ENCODE results near the gene GAB3.

The GAB3 gene, protein sequence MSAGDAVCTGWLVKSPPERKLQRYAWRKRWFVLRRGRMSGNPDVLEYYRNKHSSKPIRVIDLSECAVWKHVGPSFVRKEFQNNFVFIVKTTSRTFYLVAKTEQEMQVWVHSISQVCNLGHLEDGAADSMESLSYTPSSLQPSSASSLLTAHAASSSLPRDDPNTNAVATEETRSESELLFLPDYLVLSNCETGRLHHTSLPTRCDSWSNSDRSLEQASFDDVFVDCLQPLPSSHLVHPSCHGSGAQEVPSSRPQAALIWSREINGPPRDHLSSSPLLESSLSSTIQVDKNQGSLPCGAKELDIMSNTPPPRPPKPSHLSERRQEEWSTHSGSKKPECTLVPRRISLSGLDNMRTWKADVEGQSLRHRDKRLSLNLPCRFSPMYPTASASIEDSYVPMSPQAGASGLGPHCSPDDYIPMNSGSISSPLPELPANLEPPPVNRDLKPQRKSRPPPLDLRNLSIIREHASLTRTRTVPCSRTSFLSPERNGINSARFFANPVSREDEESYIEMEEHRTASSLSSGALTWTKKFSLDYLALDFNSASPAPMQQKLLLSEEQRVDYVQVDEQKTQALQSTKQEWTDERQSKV

DNA sequence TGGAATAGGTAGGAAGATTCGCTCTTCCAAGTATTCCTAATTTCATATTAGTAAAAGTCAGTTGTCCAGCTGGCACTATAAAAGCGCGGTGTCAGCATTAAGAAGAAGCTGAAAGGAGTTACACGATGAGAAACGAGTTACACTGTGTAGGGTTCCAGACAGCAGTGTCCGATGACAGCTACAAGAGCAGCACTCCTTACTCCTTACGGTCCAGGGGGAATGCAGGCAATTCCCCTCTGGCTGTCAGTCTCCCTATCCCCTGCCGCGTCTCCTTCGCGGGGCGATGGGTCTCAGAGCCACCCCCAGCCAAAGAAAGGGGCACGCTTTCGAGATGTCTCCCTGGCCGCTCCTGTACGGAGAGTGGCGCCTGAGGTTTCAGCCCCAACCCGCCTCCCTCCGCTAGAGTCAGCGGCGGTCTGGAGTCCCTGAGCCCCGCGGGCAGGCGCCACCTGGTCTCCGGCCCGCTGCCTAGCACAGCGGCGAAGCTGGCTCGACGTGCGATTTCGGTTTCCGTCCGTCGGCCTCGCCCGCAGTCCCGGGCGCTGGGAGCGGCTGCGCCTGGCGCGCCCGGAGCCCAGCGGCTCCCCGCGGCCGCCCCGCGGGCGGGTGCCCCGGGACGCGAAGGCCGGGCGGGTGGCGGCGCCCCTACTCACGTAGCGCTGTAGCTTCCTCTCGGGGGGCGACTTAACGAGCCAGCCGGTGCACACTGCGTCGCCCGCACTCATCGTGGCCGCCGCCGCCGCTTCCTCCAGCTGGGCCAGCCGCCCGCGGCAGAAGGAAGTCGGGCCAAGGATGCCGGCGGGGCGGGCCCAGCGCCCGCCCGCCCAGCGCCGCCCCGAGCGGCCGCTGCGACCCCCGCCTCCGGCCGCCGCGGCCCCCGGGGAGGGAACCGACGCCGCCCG, at the start of gene GAB3:
Gene GAB3 (minus strand): TSS at position 777 of the 902 bp plus-strand sequence. CDS start 52 bp downstream, at position 725.
- DNase-seq: no peak

DNA sequence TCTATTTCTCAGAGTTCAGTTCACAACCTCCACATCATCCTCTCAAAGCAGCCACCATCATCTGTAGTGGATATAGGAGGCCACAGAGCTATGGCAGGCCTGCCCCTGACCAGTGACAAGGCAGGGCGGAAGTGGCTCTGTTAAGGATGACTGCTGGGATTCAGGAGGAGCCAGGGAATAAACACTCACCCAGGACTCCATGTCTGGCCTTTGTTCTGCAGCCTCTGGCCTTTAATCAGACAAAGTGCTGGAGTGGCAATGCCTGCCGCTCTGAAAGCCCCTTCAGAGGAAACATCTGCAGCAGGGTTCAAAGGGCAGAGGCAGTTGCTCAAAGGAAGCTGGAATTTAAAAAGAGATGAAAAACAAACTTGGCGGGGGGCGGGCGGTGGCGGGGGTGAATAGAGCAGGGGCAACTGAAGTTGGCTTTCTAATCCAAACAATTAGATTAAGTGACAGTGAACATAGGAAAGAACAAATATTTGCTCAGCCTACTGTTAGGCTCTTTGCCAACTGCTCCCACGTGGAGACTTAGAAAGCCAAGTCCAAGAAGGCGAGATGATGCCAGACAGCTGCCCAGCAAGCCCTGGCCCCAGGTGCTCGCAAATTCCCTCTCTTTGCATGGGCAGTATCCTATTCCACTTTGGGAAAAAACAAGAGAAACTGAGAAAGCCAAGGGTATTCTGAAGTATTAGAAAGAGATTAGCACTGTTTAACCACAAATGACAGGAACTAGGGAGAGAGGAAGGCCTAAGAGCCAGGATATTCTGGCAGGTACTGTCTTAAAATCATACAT, 48.9 kb upstream of the GAB3 start:
- DNase-seq: peak; percentile 62

DNA sequence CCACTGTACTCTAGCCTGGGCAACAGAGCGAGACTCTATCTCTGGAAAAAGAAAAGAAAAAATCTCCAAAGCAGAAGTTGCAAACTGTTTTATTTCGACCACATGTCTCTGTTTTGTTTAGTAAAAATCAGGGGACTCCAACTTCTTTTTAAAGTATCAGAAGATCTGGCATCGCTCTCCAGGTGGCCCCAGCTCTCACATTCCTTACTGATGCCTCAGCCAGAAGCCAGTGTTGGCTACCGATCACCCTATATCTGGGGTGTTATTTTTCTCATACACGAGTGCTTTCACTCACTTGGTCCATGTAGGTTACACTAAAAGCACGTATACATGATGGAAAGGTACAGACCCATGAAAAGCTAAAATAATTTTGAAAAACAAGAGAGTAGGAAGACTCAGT, 46.1 kb upstream of the GAB3 start:
- no peak for DNase-seq

DNA sequence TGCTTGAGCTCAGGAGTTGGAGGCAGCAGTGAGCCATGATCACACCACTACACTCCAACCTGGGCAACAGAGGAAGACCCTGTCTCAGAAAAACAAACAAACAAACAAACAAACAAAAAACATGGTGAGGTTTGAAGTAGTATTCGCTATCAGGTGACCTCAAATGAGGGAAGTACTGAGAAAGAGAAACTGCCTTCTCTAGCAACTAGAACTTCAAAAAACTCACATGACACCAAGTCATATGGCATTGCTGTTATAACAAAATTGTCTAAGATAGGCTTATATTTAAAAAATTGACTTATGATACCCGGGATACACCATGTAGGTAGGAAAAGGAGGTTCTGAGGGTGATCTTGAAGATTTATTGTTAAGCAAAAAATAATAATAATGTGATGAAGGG, 44.1 kb upstream of the GAB3 start:
- no peak for DNase-seq

DNA sequence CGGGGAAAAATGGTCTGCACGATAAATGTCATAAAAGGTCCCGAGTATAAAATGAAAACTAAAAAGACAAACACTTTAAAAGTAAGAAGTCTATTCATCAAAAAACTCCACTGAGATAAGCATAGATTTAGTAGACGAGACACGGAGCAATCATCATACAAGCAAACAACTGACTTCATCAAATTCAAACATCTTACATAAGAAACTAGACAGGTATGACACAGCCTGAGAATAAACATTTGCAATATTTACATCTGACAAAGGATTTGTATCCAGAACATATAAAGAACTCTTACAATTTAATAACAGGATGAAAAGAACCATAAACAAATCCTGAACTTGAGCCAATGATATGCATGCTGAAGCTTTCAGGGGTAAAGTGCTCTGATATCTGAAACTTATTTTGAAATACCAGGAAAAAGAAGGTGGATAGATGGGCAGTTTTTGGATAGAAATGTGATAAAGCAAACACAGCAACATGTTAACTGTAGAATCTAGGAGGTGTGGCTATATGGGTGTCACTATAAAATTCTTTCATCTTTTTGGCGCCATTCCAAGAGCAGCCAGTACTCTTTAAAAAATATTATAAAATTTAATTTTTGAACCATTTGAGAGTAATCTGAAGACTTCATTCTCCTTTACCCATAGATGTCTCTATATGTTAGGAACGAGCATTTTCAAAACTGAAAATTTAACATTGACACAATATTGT, 42.4 kb upstream of the GAB3 start:
- DNase-seq: no peak

DNA sequence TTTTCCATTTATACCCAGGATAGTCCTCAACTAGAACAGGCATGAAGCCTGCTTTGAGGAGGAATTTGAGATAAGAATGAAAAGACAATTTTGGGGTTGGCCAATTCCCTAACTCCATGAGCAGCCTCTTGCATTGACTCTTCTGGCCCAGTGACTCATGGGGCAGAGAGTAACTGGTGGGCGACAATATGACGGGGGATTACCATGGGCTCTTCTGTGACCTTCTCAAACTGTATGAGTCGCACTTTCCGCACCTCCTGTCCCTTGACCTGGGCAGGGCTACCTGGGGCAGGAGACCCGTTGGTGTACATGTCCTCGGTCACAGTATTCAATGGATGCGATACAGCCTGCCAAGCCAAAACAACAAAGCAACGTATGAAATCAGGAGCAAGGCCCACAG, 41.1 kb upstream of the GAB3 start:
- DNase-seq: no peak

DNA sequence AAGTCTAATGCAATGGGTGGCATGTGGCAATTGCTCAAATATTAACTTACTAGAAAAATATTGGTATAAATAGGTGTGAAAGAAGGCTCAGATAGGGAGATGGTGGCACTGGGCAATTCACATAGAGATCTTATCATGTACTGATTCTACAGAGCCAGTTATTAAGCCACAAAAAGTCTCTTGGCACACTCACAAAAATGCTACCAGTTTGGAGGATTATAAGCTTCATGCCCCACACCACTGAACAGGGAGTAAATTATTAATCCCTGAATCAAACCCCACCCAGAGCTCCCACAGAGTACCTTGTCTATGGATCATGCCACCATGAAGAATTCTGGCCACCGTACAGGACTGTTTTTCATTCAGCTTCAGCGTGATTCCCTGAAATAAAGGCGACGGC, 40.6 kb upstream of the GAB3 start:
- no peak for DNase-seq

DNA sequence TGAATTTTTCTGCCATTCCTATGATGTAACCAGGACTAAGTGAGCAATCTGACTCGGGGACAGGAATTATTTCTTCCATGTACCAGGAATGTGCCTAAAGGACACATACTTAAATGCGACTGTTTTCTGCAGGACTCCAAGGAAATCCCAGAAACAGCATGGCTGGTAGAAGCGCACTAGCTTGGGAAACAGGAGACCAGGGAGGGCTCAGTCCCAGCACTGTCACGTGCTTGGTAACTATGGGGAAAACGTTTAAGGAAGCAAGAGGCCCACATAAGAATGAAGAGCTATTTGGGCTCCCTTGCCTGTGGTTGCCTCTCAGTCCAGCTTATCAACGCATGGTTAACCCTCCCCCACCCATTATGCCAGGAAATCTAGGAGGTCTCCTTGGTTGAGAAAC, 34.8 kb upstream of the GAB3 start:
- DNase-seq: no peak

DNA sequence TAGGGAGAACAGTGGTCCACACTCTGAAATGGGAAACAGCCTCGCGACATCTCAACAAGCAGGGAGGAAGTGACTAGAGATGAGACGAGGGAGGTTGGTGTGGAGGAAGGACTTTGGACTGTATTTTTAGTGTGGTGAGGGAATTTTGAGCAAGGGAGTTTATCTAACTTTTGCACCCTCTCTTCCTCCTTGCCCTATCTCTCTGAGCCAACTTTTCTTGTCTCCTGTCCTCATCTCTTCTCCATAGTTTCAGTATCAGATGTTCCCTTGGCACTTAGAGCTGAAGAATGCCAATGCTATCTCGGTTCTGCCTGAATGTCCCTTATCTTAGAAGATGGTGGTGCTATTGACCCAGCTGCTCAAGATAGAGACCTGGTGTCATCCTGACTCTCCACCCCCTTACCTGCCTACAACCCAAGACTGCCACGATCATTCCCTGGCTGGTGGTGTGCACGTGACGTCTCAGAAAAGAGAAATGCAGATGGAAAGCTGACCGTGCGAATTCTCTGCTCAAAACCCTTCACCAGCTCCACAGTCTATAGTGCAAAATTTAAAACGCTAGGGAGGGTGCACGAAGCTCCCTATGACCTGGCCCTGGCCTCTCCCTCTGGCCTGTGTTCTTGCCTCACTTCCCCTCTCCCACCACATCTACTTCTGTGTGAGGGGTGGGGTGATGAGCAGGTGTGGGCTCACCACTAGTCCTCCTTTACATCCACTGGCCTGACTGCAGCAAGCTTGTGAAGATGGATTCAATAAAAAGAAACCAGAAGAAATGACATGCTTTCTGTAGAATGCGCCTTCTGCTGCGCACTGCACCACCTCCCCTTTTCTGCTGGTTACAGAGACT, 33.5 kb upstream of the GAB3 start:
- DNase-seq: no peak

DNA sequence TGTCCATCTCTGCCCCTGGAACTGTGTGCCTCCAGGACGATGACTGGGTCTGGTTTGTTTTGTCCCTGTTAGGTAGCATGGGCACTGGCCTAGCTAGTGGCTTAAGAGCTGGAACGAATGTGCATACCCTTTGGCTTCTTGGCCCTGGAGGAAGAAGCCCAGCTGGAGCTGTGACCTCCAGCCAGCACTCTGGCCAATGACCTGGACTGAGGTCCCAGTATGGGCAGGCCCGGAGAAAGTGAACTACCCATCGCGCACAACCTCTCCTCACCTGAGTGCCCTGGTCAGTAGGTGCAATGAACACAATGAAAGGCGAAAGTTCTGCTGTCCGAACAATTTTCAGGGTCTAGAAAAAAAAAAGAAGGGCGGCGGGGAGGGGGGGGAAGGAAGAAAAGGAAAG, 30.1 kb upstream of the GAB3 start:
- no peak for DNase-seq

DNA sequence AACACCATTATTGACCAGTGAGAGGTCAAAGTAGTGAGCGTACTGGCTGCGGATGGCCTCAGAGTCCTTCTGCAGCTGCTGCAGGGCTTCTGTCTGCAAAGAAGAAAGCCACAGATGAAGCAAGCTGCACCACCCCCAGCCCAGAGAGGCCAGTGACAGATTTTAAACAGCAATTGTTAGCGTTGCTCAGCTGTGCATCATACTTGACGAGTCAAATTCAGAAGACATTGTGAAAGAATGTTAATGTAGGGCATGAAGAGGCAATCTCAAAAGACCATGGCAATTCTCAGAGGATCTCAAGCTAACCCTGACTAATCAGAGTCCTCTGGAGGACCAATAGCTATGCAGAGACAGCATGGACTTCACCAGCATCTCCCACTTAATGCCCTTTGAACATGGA, 28.4 kb upstream of the GAB3 start:
- DNase-seq: no peak

DNA sequence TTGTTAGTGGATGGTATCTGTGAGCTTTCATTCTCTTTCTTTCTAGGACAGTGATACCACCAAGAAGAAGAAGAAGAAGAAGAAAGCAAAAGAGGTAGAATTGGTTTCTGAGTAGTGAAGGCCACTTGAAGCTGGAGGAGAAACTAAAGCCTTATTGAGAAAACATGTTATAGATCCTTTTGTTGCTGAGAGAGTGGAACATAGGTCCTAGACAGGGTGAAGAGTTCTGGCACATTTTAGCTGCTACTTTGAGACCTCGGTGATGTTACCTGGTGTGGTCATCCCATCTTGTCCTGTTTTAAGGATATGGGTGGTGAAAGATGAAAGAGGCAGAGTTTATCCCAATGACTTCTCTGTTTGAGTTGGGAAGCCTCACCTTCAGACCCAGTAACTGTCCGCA, 25.9 kb upstream of the GAB3 start:
- no peak for DNase-seq

DNA sequence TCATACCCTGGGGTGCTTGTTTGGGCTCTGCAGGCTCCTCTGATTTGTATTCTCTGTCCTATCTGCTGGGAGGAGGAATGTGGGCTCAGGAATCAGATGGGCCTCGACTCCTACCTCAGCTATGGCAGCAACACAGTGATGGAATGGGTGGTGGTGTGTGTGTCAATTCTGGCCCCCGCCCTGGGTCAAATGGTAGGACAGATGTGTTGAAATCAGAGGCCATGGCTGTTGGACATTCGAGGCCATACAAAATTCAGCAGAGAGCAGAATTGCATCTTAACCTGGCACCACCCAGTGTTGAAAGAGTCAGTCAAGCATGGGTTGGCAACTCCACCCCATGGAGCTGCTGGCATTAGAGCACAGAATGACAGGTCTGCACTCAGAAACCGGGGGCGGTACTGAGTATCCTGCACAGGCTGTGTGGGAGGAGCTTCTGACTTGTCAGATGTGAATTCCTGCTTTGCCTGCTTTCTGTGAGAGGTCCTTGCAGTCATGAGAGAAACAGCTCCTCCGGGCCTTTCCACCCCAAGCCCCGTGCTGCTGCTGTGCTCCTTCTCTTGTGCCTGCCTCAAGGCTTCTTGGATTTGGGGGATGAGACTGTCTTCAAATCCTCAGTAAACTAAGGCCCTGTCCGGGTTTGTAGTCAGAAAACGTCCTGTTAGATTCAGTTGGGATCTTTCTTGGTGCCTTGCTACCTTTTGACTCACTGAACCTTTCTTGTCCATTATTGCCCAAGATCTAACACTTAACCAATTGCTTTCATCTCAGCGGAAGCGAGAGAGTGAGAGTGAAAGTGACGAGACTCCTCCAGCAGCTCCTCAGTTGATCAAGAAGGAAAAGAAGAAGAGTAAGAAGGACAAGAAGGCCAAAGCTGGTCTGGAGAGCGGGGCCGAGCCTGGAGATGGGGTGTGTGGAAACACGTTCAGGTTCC, 24.8 kb upstream of the GAB3 start:
- DNase-seq: no peak

DNA sequence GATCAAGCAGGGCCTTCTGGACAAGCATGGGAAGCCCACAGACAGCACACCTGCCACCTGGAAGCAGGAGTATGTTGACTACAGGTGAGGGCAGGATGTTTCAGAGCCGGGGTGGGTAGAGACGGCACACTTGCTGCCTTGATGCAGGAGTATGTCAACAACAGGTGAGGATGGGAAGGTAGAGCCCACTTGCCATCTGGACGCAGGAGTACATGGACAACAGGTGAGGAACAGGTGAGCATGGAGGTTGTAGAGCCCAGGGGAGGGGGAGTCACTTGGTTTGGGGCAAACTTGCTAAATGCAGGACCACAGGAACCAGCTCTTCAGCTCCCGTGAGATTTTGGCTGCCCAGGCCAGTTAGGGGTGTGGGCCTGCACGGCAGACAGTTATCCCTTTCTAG, 23.7 kb upstream of the GAB3 start:
- no peak for DNase-seq

DNA sequence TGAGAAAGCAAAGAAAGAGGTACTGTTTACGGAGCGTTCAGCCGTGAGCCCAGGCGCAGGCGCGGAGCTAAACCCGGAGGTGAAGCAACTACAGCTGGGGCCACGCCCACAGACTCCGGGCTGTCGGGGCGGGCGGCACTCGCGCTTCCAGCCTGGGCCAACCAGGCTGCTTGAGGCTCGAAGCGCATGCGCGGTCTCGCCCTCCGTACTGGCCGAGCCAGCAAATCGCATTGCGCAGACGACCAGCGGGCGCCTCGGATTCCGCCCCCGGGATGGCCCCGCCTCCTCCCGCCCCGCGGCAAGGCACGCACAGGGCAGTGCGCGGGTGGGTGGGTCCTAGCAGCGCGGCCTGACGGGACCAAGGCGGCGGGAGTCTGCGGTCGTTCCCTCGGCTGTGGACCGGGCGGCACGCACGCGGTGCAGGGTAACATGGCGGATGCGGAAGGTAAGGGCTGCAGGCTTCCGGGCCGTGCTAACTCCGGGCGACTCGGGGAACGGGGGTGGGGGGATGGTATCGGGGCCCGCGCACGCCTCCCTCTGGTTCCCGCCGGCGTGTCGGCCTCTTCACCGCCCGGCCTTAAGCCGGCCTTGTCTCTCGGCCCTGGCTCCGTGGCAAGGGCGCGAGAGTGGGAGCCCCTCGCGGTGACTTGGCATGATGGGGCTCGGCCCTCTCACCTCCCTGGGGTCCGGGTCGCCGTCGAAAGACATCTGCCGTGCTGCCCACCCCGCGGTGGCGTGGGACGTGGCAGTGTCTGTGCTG, 11.8 kb upstream of the GAB3 start, which contains the start of gene DKC1:
Gene DKC1 (plus strand): TSS at position 328 of the 760 bp plus-strand sequence. CDS start 102 bp downstream, at position 430.
- peak; percentile 94 for DNase-seq

DNA sequence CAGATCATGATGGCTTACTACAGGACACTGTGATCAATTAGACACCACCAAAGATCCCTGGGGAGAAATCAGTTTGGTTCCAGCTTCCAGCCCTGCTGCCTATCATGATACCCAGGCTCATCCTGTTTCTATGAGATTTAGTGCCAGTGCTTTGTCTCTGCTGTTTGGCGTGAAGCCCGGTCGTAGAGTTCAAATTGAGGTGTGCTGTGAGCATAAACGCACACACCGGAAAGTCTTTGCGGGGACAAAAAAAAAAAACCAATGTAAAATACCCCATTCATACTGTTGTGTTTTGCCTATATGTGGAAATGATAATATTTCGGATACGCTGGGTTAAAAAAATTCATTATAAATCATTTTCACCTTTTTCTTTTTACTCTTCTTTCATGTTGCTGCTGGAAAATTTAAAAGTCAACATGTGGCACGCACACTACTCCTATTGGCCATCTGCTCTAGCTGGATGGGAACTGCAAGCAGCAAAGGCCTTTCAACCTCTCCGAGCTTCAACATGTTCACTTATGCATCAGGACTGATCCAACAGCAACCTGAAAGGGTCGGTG, 11.2 kb upstream of the GAB3 start:
- DNase-seq: peak; percentile 21

DNA sequence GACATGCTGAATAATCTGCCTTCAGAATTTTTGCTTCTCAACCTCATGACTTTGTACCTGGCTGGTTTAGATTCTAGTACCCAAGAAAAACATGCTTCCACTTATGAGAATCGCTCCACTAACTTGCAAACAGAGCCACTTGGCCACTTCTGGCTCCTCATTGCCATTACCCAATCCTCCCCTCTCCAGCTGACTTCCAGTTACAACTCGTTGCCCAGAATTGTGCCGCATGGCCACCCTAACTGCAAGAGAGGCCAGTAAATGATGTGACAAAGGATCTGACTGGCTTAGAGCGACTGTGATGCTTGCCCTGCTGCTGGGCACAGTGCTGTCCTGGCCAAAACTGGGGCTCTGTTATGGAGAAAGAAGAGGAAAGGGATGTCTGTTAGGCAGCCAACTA, 7.8 kb upstream of the GAB3 start:
- no peak for DNase-seq

DNA sequence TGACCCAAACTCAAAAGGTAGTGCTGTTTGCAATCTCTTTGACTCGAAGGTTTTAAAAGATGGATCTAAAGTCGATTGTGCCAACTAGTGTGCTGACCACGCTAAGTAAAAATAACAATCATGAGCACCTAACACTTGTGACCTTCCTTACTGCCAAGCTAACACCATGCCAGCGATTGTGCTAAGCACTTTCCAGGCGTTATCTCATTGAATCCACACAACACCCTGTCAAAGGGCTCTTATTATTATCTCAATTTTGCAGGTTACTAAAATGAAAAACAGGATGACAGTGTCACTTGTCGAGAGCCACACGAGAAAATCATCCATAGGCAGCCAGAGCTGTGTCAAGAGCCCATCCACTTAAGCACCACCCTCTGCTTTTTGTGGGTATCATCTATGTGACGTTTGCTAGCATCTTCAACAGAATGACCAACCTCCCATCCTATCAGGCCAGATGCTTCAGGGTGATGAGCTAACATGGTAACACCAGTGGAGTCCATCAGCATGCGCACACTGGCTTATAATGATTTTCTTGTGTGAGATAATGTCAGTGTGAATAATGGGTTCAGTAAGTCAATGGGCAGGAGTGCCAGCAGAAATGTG, 893 bp upstream of the GAB3 start:
- DNase-seq: no peak

Measured in NCI-H1436 treated with DMSO at 0.1 percent for 48 hours (cell line).